H9 (cell line): ENCODE results near the gene DCAF17. TPM values are rescaled to one million over a fixed set of nuclear protein-coding genes. Genes with fewer than 3 reads are reported as not detected.

ENCODE experiments used
- DNase-seq: peaks from one replicate; pipeline ENCODE4 v3.0.0-alpha.2; 2017
- H2AFZ ChIP-seq: one replicate; pipeline ENCODE4 v1.6.1; 2013; ENCODE audit warnings: mild to moderate bottlenecking, low read length, control low read depth, moderate library complexity
- H2AK5ac ChIP-seq: 2 replicates; pipeline ENCODE4 v1.6.1; 2013; ENCODE audit warnings: low read length, control low read depth, mixed read lengths; ENCODE audit not compliant: insufficient read length
- H2BK120ac ChIP-seq: one replicate; pipeline ENCODE4 v1.6.1; 2013; ENCODE audit warnings: low read depth, mild to moderate bottlenecking, low read length, control low read depth, inconsistent platforms; ENCODE audit not compliant: poor library complexity, severe bottlenecking
- H2BK12ac ChIP-seq: 2 replicates; pipeline ENCODE4 v1.6.1; 2013; ENCODE audit warnings: low read length, control low read depth, mixed read lengths, low read depth; ENCODE audit not compliant: insufficient read length
- H2BK15ac ChIP-seq: 2 replicates; pipeline ENCODE4 v1.6.1; 2013; ENCODE audit warnings: low read depth, low read length, control low read depth
- H2BK20ac ChIP-seq: one replicate; pipeline ENCODE4 v1.6.1; 2013; ENCODE audit warnings: low read depth, mild to moderate bottlenecking, low read length, control low read depth, inconsistent platforms; ENCODE audit not compliant: poor library complexity, severe bottlenecking
- H2BK5ac ChIP-seq: 2 replicates; pipeline ENCODE4 v1.6.1; 2013; ENCODE audit warnings: low read length, control low read depth, mixed read lengths; ENCODE audit not compliant: insufficient read length
- H3K14ac ChIP-seq: 2 replicates; pipeline ENCODE4 v1.6.1; 2013; ENCODE audit warnings: low read length, control low read depth; ENCODE audit not compliant: insufficient read depth
- H3K18ac ChIP-seq: 2 replicates; pipeline ENCODE4 v1.6.1; 2013; ENCODE audit warnings: low read depth, mild to moderate bottlenecking, mixed read lengths, low read length, control low read depth; ENCODE audit not compliant: insufficient read length
- H3K23ac ChIP-seq: 2 replicates; pipeline ENCODE4 v1.6.1; 2013; ENCODE audit warnings: low read length, control low read depth, mixed read lengths, low read depth; ENCODE audit not compliant: insufficient read length
- H3K23me2 ChIP-seq: 2 replicates; pipeline ENCODE4 v1.6.1; 2013; ENCODE audit warnings: low read depth, mild to moderate bottlenecking, mixed read lengths, low read length, control low read depth; ENCODE audit not compliant: insufficient read length, poor library complexity, severe bottlenecking
- H3K27ac ChIP-seq: 2 replicates; pipeline ENCODE4 v1.5.1; 2013; ENCODE audit warnings: low read length, control low read depth, mixed read lengths, low read depth; ENCODE audit not compliant: insufficient read length
- H3K27me3 ChIP-seq: 2 replicates; pipeline ENCODE4 v1.6.1; 2013; ENCODE audit warnings: low read length, control low read depth, inconsistent platforms; ENCODE audit not compliant: insufficient read depth
- H3K4ac ChIP-seq: 2 replicates; pipeline ENCODE4 v1.6.1; 2013; ENCODE audit warnings: low read depth, mild to moderate bottlenecking, control low read depth, inconsistent platforms, low read length, moderate library complexity
- H3K4me1 ChIP-seq: 2 replicates; pipeline ENCODE4 v1.6.1; 2013; ENCODE audit warnings: low read length, control low read depth, inconsistent platforms; ENCODE audit not compliant: insufficient read depth
- H3K4me2 ChIP-seq: 2 replicates; pipeline ENCODE4 v1.6.1; 2013; ENCODE audit warnings: low read length, control low read depth, mixed read lengths; ENCODE audit not compliant: insufficient read length, insufficient read depth
- H3K56ac ChIP-seq: 2 replicates; pipeline ENCODE4 v1.6.1; 2013; ENCODE audit warnings: low read depth, mild to moderate bottlenecking, mixed read lengths, low read length, control low read depth; ENCODE audit not compliant: insufficient read length
- H3K79me1 ChIP-seq: 2 replicates; pipeline ENCODE4 v1.6.1; 2013; ENCODE audit warnings: low read depth, mild to moderate bottlenecking, moderate library complexity, low read length, control low read depth, inconsistent platforms; ENCODE audit not compliant: insufficient read depth, poor library complexity, severe bottlenecking
- H3K79me2 ChIP-seq: 2 replicates; pipeline ENCODE4 v1.6.1; 2013; ENCODE audit warnings: low read length, control low read depth, inconsistent platforms; ENCODE audit not compliant: insufficient read depth
- H3K9ac ChIP-seq: 2 replicates; pipeline ENCODE4 v1.6.1; 2013; ENCODE audit warnings: low read length, control low read depth, mixed read lengths; ENCODE audit not compliant: insufficient read length; ENCODE audit errors: extremely low read depth
- H3K9me3 ChIP-seq: one replicate; pipeline ENCODE4 v1.6.1; 2013; ENCODE audit warnings: low read depth, low read length, inconsistent platforms; ENCODE audit not compliant: control insufficient read depth
- H3T11ph ChIP-seq: one replicate; pipeline ENCODE4 v1.6.1; 2013; ENCODE audit warnings: mild to moderate bottlenecking, low read length, control low read depth, inconsistent platforms
- H4K20me1 ChIP-seq: one replicate; pipeline ENCODE4 v1.6.1; 2013; ENCODE audit not compliant: control insufficient read depth, insufficient read length, insufficient read depth
- H4K5ac ChIP-seq: 2 replicates; pipeline ENCODE4 v1.6.1; 2013; ENCODE audit warnings: low read depth, mild to moderate bottlenecking, mixed read lengths, low read length, control low read depth; ENCODE audit not compliant: insufficient read length
- H4K8ac ChIP-seq: replicated peaks from 2 replicates; pipeline ENCODE4 v1.6.1; 2013; ENCODE audit warnings: low read length, control low read depth, mixed read lengths, low read depth; ENCODE audit not compliant: insufficient read length
- H4K91ac ChIP-seq: 2 replicates; pipeline ENCODE4 v1.6.1; 2013; ENCODE audit warnings: low read depth, mild to moderate bottlenecking, moderate library complexity, mixed read lengths, low read length, control low read depth; ENCODE audit not compliant: insufficient read length
- H3K27ac Mint-ChIP-seq, 3 experiments: 2 replicates in 2 of 3; 3 replicates in 1 of 3; pipeline ENCODE4 v1.8.0; 2020 to 2021; ENCODE audit warnings: mixed read lengths in 3 of 3, mild to moderate bottlenecking in 1 of 3, moderate library complexity in 1 of 3
- H3K27me3 Mint-ChIP-seq: 2 replicates; pipeline ENCODE4 v1.8.0; 2021; ENCODE audit warnings: low read depth, mild to moderate bottlenecking, moderate library complexity, mixed read lengths
- H3K36me3 Mint-ChIP-seq, 3 experiments: 2 replicates in 2 of 3; 3 replicates in 1 of 3; pipeline ENCODE4 v1.8.0; 2020 to 2021; ENCODE audit warnings: low read depth in 3 of 3, mixed read lengths in 3 of 3; ENCODE audit not compliant: insufficient read depth in 1 of 3
- H3K4me1 Mint-ChIP-seq, 2 experiments: 2 replicates each; pipeline ENCODE4 v1.8.0; 2020; ENCODE audit warnings: mixed read lengths in 2 of 2
- H3K4me3 Mint-ChIP-seq, 2 experiments: 2 replicates in 1 of 2; 3 replicates in 1 of 2; pipeline ENCODE4 v1.8.0; 2020 to 2021; ENCODE audit warnings: mild to moderate bottlenecking in 2 of 2, mixed read lengths in 2 of 2, moderate library complexity in 1 of 2
- H3K9me3 Mint-ChIP-seq, 2 experiments: 2 replicates in 1 of 2; 3 replicates in 1 of 2; pipeline ENCODE4 v1.8.0; 2020; ENCODE audit warnings: mild to moderate bottlenecking in 2 of 2, mixed read lengths in 2 of 2, moderate library complexity in 1 of 2
- CTCF ChIP-seq: fragments of 200-600 bp; sonication (generic); conservative IDR thresholded peaks from 3 replicates; pipeline ENCODE4 v1.8.0; 2021; ENCODE audit warnings: antibody characterized with exemption, mild to moderate bottlenecking
- WGBS: extraction: QIAGEN DNeasy Blood & Tissue Kit; methylation state at CpG from one replicate; pipeline ENCODE4 v1.1.7; 2013; ENCODE audit warnings: missing lambda C conversion rate, low lambda C conversion rate, mixed read lengths; ENCODE audit not compliant: insufficient read length; ENCODE audit errors: extremely low coverage; 5-methylcytosine and 5-hydroxymethylcytosine counted together
- total RNA-seq: library from RNA; stranded (reverse); gene quantifications from 2 replicates; pipeline ENCODE4 v1.2.1, GENCODE V29; 2021

The DCAF17 gene
- total RNA-seq, 1 experiment from 2014 or later = 28.1 TPM

GRCh38 chr2:171515672-171516298 lies 81.8 kb downstream of the DCAF17 start:
- Histone ChIP-seq H2BK5ac (no peak overlapping the region), H3K9me3 (no peaks in the 10 kb centered on the region), H4K20me1 (no peaks in the 10 kb centered on the region), H3K9ac (no peak overlapping the region), H2BK120ac (no peak overlapping the region), H4K8ac (no peak overlapping the region), H4K91ac (no peak overlapping the region), H3T11ph (no peak overlapping the region), H2BK15ac (no peak overlapping the region), H3K4me1 (peaks cover 4% of the 10 kb centered on the region; the same call in 1 of the 2 replicates), H4K5ac (no peak overlapping the region), H3K56ac (no peak overlapping the region), H2AFZ (no peak overlapping the region), H3K27me3 (no peaks in the 10 kb centered on the region), H2AK5ac (no peak overlapping the region), H3K4ac (no peak overlapping the region), H2BK12ac (no peak overlapping the region), H3K27ac (no peak overlapping the region), H3K79me1 (no peaks in the 10 kb centered on the region), H3K18ac (no peak overlapping the region), H2BK20ac (no peak overlapping the region), H3K79me2 (no peaks in the 10 kb centered on the region), H3K14ac (no peak overlapping the region), H3K4me2 (no peak overlapping the region), H3K23ac (no peak overlapping the region), H3K23me2 (no peaks in the 10 kb centered on the region)
- Mint-ChIP-seq H3K9me3 (peaks cover 0 to 6% of the 10 kb centered on the region in 2 experiments; a peak in 1 of 5 replicates), H3K36me3 (peaks cover 0 to 5% (median 3%) of the 10 kb centered on the region in 3 experiments; a peak in 4 of 7 replicates), H3K4me1 (peaks cover 25 to 29% of the 10 kb centered on the region in 2 experiments), H3K27me3 (peaks cover 23% of the 10 kb centered on the region), H3K27ac (no peak overlapping the region), H3K4me3 (no peak overlapping the region)
- TF ChIP-seq CTCF = no peak
- DNase-seq = no peak
- no CpG with 5 or more reads among the region's 6 CpGs for WGBS
